BLaER1 (cell line): ENCODE results near the gene SSH2.

ENCODE experiments used
- H3K27ac ChIP-seq: shearing (Covaris generic); formaldehyde crosslinking; 2 replicates; pipeline ENCODE4 v1.8.1; 2022
- H3K27me3 ChIP-seq: shearing (Covaris generic); formaldehyde crosslinking; 2 replicates; pipeline ENCODE4 v1.8.1; 2022
- H3K36me3 ChIP-seq: shearing (Covaris generic); formaldehyde crosslinking; 2 replicates; pipeline ENCODE4 v1.8.1; 2022
- H3K4me1 ChIP-seq: shearing (Covaris generic); formaldehyde crosslinking; 2 replicates; pipeline ENCODE4 v1.8.1; 2022
- H3K4me2 ChIP-seq: shearing (Covaris generic); formaldehyde crosslinking; 2 replicates; pipeline ENCODE4 v1.8.1; 2022
- H3K4me3 ChIP-seq: shearing (Covaris generic); formaldehyde crosslinking; 2 replicates; pipeline ENCODE4 v1.8.1; 2022
- H3K9ac ChIP-seq: shearing (Covaris generic); formaldehyde crosslinking; 2 replicates; pipeline ENCODE4 v1.8.1; 2022
- H3K9me3 ChIP-seq: shearing (Covaris generic); formaldehyde crosslinking; 2 replicates; pipeline ENCODE4 v1.8.1; 2022
- H4K20me1 ChIP-seq: shearing (Covaris generic); formaldehyde crosslinking; 2 replicates; pipeline ENCODE4 v1.8.1; 2022
- Cebpa-rat ChIP-seq: shearing (Covaris generic); IDR thresholded peaks from 2 replicates; pipeline ENCODE4 v1.8.1; 2022

SSH2 gene

GRCh38 chr17:29620271-29620670 is 309.8 kb downstream of the SSH2 start:
- no peak overlapping the region for H3K4me3 ChIP-seq
- no peak overlapping the region for H3K27ac ChIP-seq
- no peaks in the 10 kb centered on the region for H3K9me3 ChIP-seq
- H3K4me2 ChIP-seq, result peak overlapping the region; percentile 99; the same call in 1 of the 2 replicates
- H3K4me1 ChIP-seq, result peaks cover 94% of the 10 kb centered on the region
- TF ChIP-seq Cebpa-rat, result no peak
- H3K36me3 ChIP-seq, result peaks cover 3% of the 10 kb centered on the region; the same call in 1 of the 2 replicates
- H3K9ac ChIP-seq, result no peak overlapping the region
- H3K27me3 ChIP-seq, result peaks cover 22% of the 10 kb centered on the region
- H4K20me1 ChIP-seq, result peaks cover 17% of the 10 kb centered on the region

- Histone ChIP-seq H3K9ac (no peak overlapping the region), H3K36me3 (no peaks in the 10 kb centered on the region; the same call in 1 of the 2 replicates), H3K4me3 (no peak overlapping the region), H3K4me2 (peak overlapping the region; percentile 99), H3K4me1 (peaks cover 94% of the 10 kb centered on the region), H3K9me3 (no peaks in the 10 kb centered on the region), H3K27me3 (peaks cover 22% of the 10 kb centered on the region), H4K20me1 (peaks cover 27% of the 10 kb centered on the region), H3K27ac (no peak overlapping the region)
- TF ChIP-seq Cebpa-rat, result no peak
Measured at GRCh38 chr17:29619251-29619650, 310.8 kb downstream of the SSH2 start.

GRCh38 chr17:29618272-29619065 is 311.6 kb downstream of the SSH2 start:
- Histone ChIP-seq H3K9me3 (no peaks in the 10 kb centered on the region), H3K9ac (peak overlapping the region; percentile 76), H3K4me2 (peak overlapping the region; percentile 99)

GRCh38 chr17:29617481-29618271 is 312.4 kb downstream of the SSH2 start:
- Histone ChIP-seq H3K36me3 (peaks cover 4% of the 10 kb centered on the region), H3K27ac (peak overlapping the region; percentile 85), H3K4me1 (peaks cover 95% of the 10 kb centered on the region), H3K9ac (peak overlapping the region; percentile 76), H3K9me3 (no peaks in the 10 kb centered on the region), H3K27me3 (peaks cover 22% of the 10 kb centered on the region), H3K4me2 (peak overlapping the region; percentile 99), H3K4me3 (peak overlapping the region; percentile 66), H4K20me1 (peaks cover 35% of the 10 kb centered on the region)
- TF ChIP-seq Cebpa-rat, result no peak

More at GRCh38 chr17:29618272-29619065, 311.6 kb downstream of the SSH2 start:
- Histone ChIP-seq H3K36me3 (no peaks in the 10 kb centered on the region; the same call in 1 of the 2 replicates), H3K4me1 (peaks cover 94% of the 10 kb centered on the region), H3K27ac (peak overlapping the region; percentile 85), H3K27me3 (peaks cover 22% of the 10 kb centered on the region), H4K20me1 (peaks cover 35% of the 10 kb centered on the region), H3K4me3 (peak overlapping the region; percentile 66)
- no peak for TF ChIP-seq Cebpa-rat

- Histone ChIP-seq H3K4me2 (peak overlapping the region; percentile 99), H3K9ac (peak overlapping the region; percentile 76), H3K4me1 (peaks cover 94% of the 10 kb centered on the region), H4K20me1 (peaks cover 35% of the 10 kb centered on the region), H3K9me3 (no peaks in the 10 kb centered on the region), H3K27ac (no peak overlapping the region), H3K36me3 (peaks cover 8% of the 10 kb centered on the region), H3K4me3 (peak overlapping the region; percentile 66), H3K27me3 (peaks cover 22% of the 10 kb centered on the region)
- no peak for TF ChIP-seq Cebpa-rat
Measured at GRCh38 chr17:29617125-29617480, 312.9 kb downstream of the SSH2 start.

- H3K9ac ChIP-seq, result peak overlapping the region; percentile 49; the same call in 1 of the 2 replicates
- H3K27me3 ChIP-seq, result peaks cover 22% of the 10 kb centered on the region
- peaks cover 14% of the 10 kb centered on the region for H3K36me3 ChIP-seq
- H3K4me1 ChIP-seq, result peaks cover 88% of the 10 kb centered on the region
- TF ChIP-seq Cebpa-rat, result no peak
- H3K27ac ChIP-seq, result no peak overlapping the region
- no peaks in the 10 kb centered on the region for H3K9me3 ChIP-seq
- peaks cover 38% of the 10 kb centered on the region for H4K20me1 ChIP-seq
- peak overlapping the region; percentile 99 for H3K4me2 ChIP-seq
- H3K4me3 ChIP-seq, result peak overlapping the region; percentile 66
Measured at GRCh38 chr17:29616300-29617048, 313.6 kb downstream of the SSH2 start.

GRCh38 chr17:29615492-29616299 is 314.3 kb downstream of the SSH2 start:
- Histone ChIP-seq H3K9me3 (no peaks in the 10 kb centered on the region), H3K36me3 (peaks cover 22% of the 10 kb centered on the region), H3K4me1 (peaks cover 80% of the 10 kb centered on the region), H3K27me3 (peaks cover 22% of the 10 kb centered on the region), H3K27ac (no peak overlapping the region), H3K9ac (peak overlapping the region; percentile 49), H3K4me3 (peak overlapping the region; percentile 60), H3K4me2 (peak overlapping the region; percentile 99), H4K20me1 (peaks cover 41% of the 10 kb centered on the region)
- TF ChIP-seq Cebpa-rat, result no peak

GRCh38 chr17:29615048-29615385 is 315.0 kb downstream of the SSH2 start:
- Histone ChIP-seq H3K4me1 (peaks cover 75% of the 10 kb centered on the region), H3K9ac (0 out of 2 replicates have a peak overlapping the region, but pooled peaks have one; percentile 50), H3K36me3 (peaks cover 29% of the 10 kb centered on the region), H3K27ac (no peak overlapping the region), H3K4me2 (peak overlapping the region; percentile 99), H3K4me3 (peak overlapping the region; percentile 60), H3K27me3 (peaks cover 22% of the 10 kb centered on the region), H3K9me3 (no peaks in the 10 kb centered on the region), H4K20me1 (peaks cover 41% of the 10 kb centered on the region)
- no peak for TF ChIP-seq Cebpa-rat
